Choroid plexus epithelial cell (primary cell): ENCODE data around the gene SMARCC2.
"Not testable (repeated sequence)": the region's sequence is repeated elsewhere in the genome, so short reads cannot be mapped to it uniquely, and the experiment has no call there.

Experiments
- DNase-seq: peaks from one replicate; pipeline ENCODE4 v3.0.0-alpha.2; 2010; ENCODE audit warnings: low read depth
- H3K4me3 ChIP-seq: 2 replicates; pipeline ENCODE4 v1.5.1; 2011; ENCODE audit warnings: low read depth, mild to moderate bottlenecking, control low read depth, low read length, moderate library complexity
- TF ChIP-seq, protein P1 (sequence below): conservative IDR thresholded peaks from 2 replicates; pipeline ENCODE4 v1.5.1; 2011; ENCODE audit warnings: low read depth, mild to moderate bottlenecking, control low read depth, inconsistent platforms, low read length, moderate library complexity

The SMARCC2 gene

DNA sequence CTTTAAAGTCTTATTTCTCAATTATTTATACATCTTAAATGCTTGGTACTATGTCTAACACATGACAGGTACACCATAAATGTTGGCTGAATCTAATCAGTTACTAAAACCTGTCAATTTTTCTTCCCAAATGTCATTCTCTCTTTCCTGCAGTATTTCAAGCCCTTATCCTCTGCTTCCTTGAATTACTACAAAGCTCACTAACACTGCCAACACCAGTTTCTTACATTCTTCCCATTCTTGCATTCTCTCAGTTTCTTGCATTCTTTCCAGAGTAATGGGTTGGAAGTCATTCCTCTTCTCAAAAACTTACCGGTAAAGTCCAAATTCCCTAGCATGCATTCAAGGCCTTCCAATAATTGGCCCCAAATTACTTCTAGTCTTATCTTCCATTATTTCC is 9.6 kb upstream of the SMARCC2 start:
- DNase-seq: peak; percentile 25
- H3K4me3 ChIP-seq: no peak overlapping the region
- TF ChIP-seq, protein P1, sequence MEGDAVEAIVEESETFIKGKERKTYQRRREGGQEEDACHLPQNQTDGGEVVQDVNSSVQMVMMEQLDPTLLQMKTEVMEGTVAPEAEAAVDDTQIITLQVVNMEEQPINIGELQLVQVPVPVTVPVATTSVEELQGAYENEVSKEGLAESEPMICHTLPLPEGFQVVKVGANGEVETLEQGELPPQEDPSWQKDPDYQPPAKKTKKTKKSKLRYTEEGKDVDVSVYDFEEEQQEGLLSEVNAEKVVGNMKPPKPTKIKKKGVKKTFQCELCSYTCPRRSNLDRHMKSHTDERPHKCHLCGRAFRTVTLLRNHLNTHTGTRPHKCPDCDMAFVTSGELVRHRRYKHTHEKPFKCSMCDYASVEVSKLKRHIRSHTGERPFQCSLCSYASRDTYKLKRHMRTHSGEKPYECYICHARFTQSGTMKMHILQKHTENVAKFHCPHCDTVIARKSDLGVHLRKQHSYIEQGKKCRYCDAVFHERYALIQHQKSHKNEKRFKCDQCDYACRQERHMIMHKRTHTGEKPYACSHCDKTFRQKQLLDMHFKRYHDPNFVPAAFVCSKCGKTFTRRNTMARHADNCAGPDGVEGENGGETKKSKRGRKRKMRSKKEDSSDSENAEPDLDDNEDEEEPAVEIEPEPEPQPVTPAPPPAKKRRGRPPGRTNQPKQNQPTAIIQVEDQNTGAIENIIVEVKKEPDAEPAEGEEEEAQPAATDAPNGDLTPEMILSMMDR: no peak

DNA sequence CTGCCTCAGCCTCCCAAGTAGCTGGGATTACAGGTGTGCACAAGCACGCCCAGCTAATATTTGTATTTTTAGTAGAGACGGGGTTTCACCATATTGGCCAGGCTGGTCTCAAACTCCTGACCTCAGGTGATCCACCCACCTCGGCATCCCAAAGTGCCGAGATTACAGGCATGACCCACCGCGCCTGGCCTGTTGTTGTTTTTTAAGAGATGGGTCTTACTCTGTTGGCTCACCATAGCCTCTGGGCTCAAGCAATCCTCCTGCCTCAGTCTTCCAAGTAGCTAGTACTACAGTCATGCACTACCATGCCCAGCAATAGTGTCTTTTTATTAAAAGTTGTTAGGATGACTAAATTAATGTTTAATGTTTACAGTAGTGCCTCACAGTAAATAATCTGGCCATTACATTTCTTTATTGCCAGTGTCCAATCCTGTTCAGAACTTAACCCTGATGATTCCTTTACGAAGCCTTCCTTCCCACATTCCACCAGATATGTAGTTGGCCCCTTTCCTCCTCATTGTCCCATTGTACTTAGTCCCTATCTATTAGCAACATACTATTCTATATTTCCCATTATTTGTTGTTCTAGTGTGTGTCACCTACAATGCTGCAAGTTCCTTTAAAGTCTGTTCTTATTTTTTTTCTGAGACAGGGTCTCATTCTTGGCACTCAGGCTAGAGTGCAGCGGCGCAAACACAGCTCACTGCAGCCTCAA is 8.8 kb upstream of the SMARCC2 start:
- TF ChIP-seq, protein P1: no peak
- no peak for DNase-seq
- H3K4me3 ChIP-seq: no peak overlapping the region

DNA sequence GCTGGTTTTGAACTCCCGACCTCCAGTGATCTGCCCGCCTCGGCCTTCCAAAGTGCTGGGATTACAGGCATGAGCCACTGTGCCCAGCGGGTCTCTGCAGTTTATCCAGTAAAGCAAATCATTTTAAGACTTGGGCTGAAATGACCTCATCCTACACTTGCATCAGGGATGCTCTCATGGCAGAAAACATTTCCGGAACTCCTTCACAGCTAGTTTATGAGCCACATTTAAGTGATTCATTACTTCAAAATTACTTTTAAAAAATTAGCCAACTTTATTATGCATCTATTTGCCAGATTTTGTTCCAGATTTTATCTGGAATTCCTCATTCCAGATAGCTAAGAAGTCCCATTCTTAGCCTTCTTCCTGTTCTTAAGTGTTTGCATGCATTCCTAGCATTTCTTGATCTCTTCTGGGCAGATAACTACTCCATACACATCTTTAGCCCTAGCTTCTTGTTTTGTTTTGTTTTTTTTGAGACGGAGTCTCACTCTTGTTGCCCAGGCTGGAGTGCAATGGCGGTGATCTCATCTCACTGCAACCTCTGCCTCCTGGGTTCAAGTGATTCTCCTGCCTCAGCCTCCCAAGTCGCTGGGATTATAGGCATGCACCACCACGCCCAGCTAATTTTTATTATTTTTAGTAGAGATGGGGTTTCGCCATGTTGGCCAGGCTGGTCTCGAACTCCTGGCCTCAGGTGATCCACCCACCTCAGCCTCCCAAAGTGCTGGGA is 7.7 kb upstream of the SMARCC2 start:
- DNase-seq: peak; percentile 91
- H3K4me3 ChIP-seq: not testable (repeated sequence)

DNA sequence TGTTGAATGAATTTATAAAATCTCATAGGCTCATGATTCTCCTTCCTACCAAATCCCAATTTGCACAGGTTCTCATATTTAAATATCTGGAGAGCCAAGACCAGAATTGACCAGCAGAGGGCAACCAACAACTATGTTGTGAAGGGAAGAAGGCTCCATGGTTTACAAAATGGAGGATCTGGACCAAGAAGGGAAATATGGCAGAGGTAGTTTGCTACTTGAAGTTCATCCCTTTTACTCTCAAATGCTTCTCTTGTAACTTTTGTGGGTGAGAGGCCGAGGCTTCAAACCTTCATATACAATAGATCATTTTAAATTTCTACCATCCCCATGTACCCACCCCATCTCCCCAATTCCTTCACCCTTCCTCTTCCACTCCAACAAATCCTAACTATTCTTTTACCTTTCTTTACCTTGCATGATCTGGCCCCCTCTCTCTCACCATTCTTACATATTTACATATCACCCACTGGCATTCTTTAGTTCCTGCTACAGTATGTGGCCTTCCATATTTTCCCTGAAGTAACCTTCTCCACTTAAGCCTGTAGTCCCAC is 3.8 kb upstream of the SMARCC2 start:
- TF ChIP-seq, protein P1: peak; percentile 82
- no peak overlapping the region for H3K4me3 ChIP-seq
- DNase-seq: peak; percentile 94

DNA sequence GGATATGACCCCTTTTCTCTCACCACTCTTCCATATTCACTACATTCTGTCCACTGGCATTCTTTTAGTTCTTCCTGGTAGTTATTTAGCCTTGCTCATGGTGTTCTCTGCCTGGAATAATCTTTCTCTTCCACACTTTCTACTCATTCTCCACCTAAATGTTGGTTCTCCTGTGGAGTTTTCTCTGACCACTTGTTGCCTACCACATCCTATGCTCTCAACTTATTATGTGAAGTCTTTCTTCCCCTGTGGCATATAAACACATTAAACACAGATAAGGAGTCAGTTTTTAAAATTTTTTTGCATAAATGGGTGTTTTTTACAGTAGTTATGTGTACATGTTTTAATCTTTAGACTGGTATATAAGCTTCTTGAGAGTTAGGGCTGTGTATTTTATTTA is 3.3 kb upstream of the SMARCC2 start:
- DNase-seq: no peak
- TF ChIP-seq, protein P1: no peak
- no peak overlapping the region for H3K4me3 ChIP-seq

DNA sequence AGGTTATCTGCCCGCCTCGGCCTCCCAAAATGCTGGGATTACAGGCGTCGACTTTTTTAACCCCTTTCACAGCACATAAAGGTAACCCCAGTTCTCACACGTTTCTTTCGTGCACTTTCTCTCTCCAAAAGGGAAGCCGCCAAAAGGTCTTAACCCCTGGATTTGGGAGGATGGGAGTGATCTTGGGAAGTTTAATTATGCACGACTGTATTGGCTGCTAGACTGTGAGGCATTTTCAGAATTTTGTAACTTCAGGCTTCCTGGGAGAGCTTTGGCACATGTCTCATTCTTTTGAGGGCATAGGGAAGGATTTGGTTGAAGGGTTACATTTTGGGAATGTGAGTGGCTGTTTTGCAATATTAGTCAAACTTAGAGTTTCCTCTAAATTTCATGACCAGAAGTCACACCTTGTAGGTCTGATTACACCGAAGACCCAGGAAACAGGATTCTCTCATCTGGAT is 1.4 kb upstream of the SMARCC2 start:
- H3K4me3 ChIP-seq: no peak overlapping the region
- no peak for DNase-seq
- TF ChIP-seq, protein P1: no peak

DNA sequence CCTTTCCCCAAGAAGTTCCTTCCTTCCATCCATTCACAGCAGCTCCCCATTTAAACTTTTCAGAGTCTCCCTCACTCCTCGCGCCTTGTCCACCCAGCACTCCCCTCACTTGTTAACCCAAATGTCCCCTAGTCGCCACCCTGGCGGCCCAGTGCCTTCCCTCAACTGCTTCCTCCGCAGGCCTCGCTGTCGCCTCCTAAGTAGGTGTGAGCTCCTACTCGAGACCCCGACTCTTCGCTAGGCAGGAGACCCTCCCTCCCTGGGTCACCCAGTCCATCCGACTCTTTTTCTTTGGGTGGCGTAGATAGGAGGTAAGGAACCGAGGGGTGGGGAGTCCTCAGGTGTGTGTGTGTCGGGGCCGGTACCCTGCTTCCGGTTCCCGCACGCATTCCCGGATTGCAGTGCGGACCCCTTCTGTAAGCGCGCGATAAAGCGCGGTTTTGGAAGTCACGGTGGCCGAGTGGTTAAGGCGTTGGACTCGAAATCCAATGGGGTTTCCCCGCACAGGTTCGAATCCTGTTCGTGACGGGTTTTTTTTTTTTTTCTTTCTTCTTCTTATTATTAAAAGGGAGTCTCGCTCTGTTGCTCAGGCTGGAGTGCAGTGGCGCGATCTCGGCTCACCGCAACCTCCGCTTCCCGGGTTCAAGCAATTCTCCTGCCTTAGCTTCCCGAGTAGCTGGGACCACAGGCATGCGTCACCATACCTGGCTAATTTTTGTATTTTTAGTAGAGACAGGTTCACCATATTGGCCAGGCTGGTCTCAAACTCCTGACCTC is 823 bp upstream of the SMARCC2 start:
- H3K4me3 ChIP-seq: peak overlapping the region; percentile 84
- TF ChIP-seq, protein P1: peak; percentile 1
- peak; percentile 91 for DNase-seq
